Liver (tissue), 9 donors: ENCODE data around the gene ACTRT2. TPM values are rescaled to one million over a fixed set of nuclear protein-coding genes. Genes with fewer than 3 reads are reported as not detected.

Experiments
- DNase-seq: peaks from one replicate; pipeline ENCODE4 v3.0.0-alpha.2; 2017; ENCODE audit warnings: low spot score
- H3K27ac ChIP-seq, 2 donors: one replicate each; pipeline ENCODE4 v1.7.0; 2013; ENCODE audit warnings: inconsistent platforms in 2 of 2, low read length in 2 of 2, control low read depth in 1 of 2, low read depth in 1 of 2, mild to moderate bottlenecking in 1 of 2
- H3K27me3 ChIP-seq, 4 donors: one replicate each; pipeline versions ENCODE4 v1.6.1 to v1.7.0; 2013; ENCODE audit warnings: low read length in 3 of 4, inconsistent platforms in 1 of 4, mild to moderate bottlenecking in 1 of 4, moderate library complexity in 1 of 4; ENCODE audit not compliant: control insufficient read depth in 4 of 4, insufficient read depth in 4 of 4
- H3K36me3 ChIP-seq, 4 donors: one replicate each; pipeline versions ENCODE4 v1.6.1 to v1.7.0; 2013; ENCODE audit warnings: low read length in 3 of 4, mild to moderate bottlenecking in 3 of 4, low read depth in 1 of 4, moderate library complexity in 1 of 4; ENCODE audit not compliant: control insufficient read depth in 4 of 4, insufficient read depth in 3 of 4
- H3K4me1 ChIP-seq, 4 donors: one replicate each; pipeline versions ENCODE4 v1.6.1 to v1.7.0; 2013; ENCODE audit warnings: low read length in 3 of 4, mild to moderate bottlenecking in 3 of 4, moderate library complexity in 1 of 4; ENCODE audit not compliant: control insufficient read depth in 4 of 4, insufficient read depth in 4 of 4
- H3K4me3 ChIP-seq, 3 donors: one replicate each; pipeline versions ENCODE4 v1.6.1 to v1.7.0; 2013; ENCODE audit warnings: low read length in 3 of 3, control low read depth in 1 of 3, low read depth in 1 of 3, mild to moderate bottlenecking in 1 of 3
- H3K9ac ChIP-seq, 2 donors: one replicate each; pipeline ENCODE4 v1.7.0; 2013; ENCODE audit warnings: low read length in 2 of 2, mild to moderate bottlenecking in 2 of 2, moderate library complexity in 2 of 2, control low read depth in 1 of 2, low read depth in 1 of 2
- H3K9me3 ChIP-seq, 4 donors: one replicate each; pipeline versions ENCODE4 v1.6.1 to v1.7.0; 2013; ENCODE audit warnings: low read length in 3 of 4; ENCODE audit not compliant: control insufficient read depth in 4 of 4
- EGR1 ChIP-seq, 2 donors: IDR thresholded peaks; 2 replicates each; pipeline ENCODE4 v1.6.1; 2016 to 2018; ENCODE audit warnings: antibody characterized with exemption in 2 of 2, low read depth in 2 of 2
- FOXA1 ChIP-seq: IDR thresholded peaks from 2 replicates; pipeline ENCODE4 v1.6.1; 2016; ENCODE audit warnings: antibody characterized with exemption
- FOXA2 ChIP-seq: IDR thresholded peaks from 2 replicates; pipeline ENCODE4 v1.6.1; 2016; ENCODE audit warnings: antibody characterized with exemption
- GABPA ChIP-seq, 2 donors: IDR thresholded peaks in 1 of 2; conservative IDR thresholded peaks in 1 of 2; 2 replicates each; pipeline ENCODE4 v1.6.1; 2016; ENCODE audit warnings: antibody characterized with exemption in 2 of 2, mild to moderate bottlenecking in 1 of 2, moderate library complexity in 1 of 2
- HNF4A ChIP-seq, 2 donors: conservative IDR thresholded peaks; 2 replicates each; pipeline ENCODE4 v1.6.1; 2016; ENCODE audit warnings: antibody characterized with exemption in 2 of 2, mild to moderate bottlenecking in 2 of 2
- HNF4G ChIP-seq: IDR thresholded peaks from 2 replicates; pipeline ENCODE4 v1.6.1; 2016; ENCODE audit warnings: antibody characterized with exemption
- JUND ChIP-seq, 2 donors: IDR thresholded peaks; 2 replicates each; pipeline ENCODE4 v1.6.1; 2016; ENCODE audit warnings: antibody characterized with exemption in 2 of 2
- NR2F2 ChIP-seq: IDR thresholded peaks from 2 replicates; pipeline ENCODE4 v1.6.1; 2016; ENCODE audit warnings: antibody characterized with exemption
- RAD21 ChIP-seq, 2 donors: IDR thresholded peaks; 2 replicates each; pipeline ENCODE4 v1.6.1; 2016; ENCODE audit warnings: antibody characterized with exemption in 2 of 2, mild to moderate bottlenecking in 2 of 2
- RXRA ChIP-seq, 2 donors: IDR thresholded peaks; 2 replicates each; pipeline ENCODE4 v1.6.1; 2017 to 2018; ENCODE audit warnings: antibody characterized with exemption in 2 of 2, mild to moderate bottlenecking in 1 of 2
- SP1 ChIP-seq: IDR thresholded peaks from 2 replicates; pipeline ENCODE4 v1.6.1; 2018; ENCODE audit warnings: antibody characterized with exemption, mild to moderate bottlenecking
- TAF1 ChIP-seq: conservative IDR thresholded peaks from 2 replicates; pipeline ENCODE4 v1.6.1; 2016; ENCODE audit warnings: antibody characterized with exemption, mild to moderate bottlenecking
- YY1 ChIP-seq: IDR thresholded peaks from 2 replicates; pipeline ENCODE4 v1.6.1; 2016; ENCODE audit warnings: antibody characterized with exemption, mild to moderate bottlenecking
- WGBS: extraction: QIAGEN DNeasy Blood & Tissue Kit; methylation state at CpG from one replicate; pipeline ENCODE4 v1.1.7; 2013; 5-methylcytosine and 5-hydroxymethylcytosine counted together
- polyA plus RNA-seq, 2 donors: library from polyadenylated mRNA; stranded (reverse) in 1 of 2; unstranded in 1 of 2; fragments of 200-250 nt in 1 of 2; fragments of >200 nt in 1 of 2; fragmentation: Nextera tagmentation in 1 of 2; extraction: Ambion mirVana in 1 of 2; gene quantifications; one replicate each; pipeline versions ENCODE4 v1.2.1 to v1.2.3, GENCODE V29; 2013 to 2015
- total RNA-seq, 2 donors: library from RNA; depleted of rRNA; stranded (reverse); fragments of >200 nt; gene quantifications; one replicate each; pipeline ENCODE4 v1.2.3, GENCODE V29; 2014
- TF ChIP-seq, protein P1 (sequence below): IDR thresholded peaks from 2 replicates; pipeline ENCODE4 v1.6.1; 2016; ENCODE audit warnings: antibody characterized with exemption
- TF ChIP-seq, protein P2 (sequence below): IDR thresholded peaks from 2 replicates; pipeline ENCODE4 v1.6.1; 2016; ENCODE audit warnings: antibody characterized with exemption
- TF ChIP-seq, protein P3 (sequence below): IDR thresholded peaks from 2 replicates; pipeline ENCODE4 v1.6.1; 2016; ENCODE audit warnings: antibody characterized with exemption, mild to moderate bottlenecking
- TF ChIP-seq, protein P4 (sequence below): IDR thresholded peaks from 2 replicates; pipeline ENCODE4 v1.6.1; 2016; ENCODE audit warnings: antibody characterized with exemption
- TF ChIP-seq, protein P5 (sequence below): fragments of 150-350 bp; IDR thresholded peaks from 2 replicates; pipeline ENCODE4 v1.5.1; 2017; ENCODE audit warnings: improper control_type of control experiment, low read depth, low read length; ENCODE audit not compliant: missing input control
- donor health status: healthy.
- donor health status: healthy.
- donor health status: healthy.
- donor health status: healthy.
- donor health status: healthy.

ACTRT2 gene
- total and polyA plus RNA-seq, 4 donors: not detected

DNA sequence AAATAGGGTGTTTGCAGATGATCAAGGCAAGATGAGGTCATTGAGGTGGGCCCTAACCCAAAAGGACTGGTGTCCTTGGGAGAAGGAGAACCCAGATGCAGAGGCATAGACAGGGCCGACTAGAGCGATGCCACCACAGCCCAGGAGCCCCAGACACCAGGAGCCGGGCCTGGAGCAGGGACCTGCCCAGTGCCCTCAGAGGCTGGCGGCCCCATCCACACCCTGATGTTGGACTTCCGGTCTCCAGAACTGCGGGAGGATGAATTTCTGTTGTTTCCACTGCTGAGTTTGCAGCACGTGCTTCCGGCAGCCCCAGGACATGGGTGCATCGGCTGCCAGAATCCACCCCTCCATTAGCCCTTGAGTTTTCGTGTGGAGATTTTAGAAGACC, 7.2 kb upstream of the ACTRT2 start:
- H3K27ac ChIP-seq: no peak overlapping the region
- no peak overlapping the region for H3K9ac ChIP-seq
- TF ChIP-seq RAD21 (IDR thresholded peaks at IDR 0.05): no peak
- no peak for TF ChIP-seq JUND (IDR thresholded peaks at IDR 0.05)
- no peak for TF ChIP-seq HNF4A (conservative IDR thresholded peaks at IDR 0.05)
- TF ChIP-seq, protein P1, sequence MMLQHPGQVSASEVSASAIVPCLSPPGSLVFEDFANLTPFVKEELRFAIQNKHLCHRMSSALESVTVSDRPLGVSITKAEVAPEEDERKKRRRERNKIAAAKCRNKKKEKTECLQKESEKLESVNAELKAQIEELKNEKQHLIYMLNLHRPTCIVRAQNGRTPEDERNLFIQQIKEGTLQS: no peak
- TF ChIP-seq, protein P2, sequence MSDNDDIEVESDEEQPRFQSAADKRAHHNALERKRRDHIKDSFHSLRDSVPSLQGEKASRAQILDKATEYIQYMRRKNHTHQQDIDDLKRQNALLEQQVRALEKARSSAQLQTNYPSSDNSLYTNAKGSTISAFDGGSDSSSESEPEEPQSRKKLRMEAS: no peak
- TF ChIP-seq RXRA (IDR thresholded peaks at IDR 0.05): no peak
- TF ChIP-seq FOXA2: no peak
- no peak for TF ChIP-seq FOXA1
- TF ChIP-seq, protein P3, sequence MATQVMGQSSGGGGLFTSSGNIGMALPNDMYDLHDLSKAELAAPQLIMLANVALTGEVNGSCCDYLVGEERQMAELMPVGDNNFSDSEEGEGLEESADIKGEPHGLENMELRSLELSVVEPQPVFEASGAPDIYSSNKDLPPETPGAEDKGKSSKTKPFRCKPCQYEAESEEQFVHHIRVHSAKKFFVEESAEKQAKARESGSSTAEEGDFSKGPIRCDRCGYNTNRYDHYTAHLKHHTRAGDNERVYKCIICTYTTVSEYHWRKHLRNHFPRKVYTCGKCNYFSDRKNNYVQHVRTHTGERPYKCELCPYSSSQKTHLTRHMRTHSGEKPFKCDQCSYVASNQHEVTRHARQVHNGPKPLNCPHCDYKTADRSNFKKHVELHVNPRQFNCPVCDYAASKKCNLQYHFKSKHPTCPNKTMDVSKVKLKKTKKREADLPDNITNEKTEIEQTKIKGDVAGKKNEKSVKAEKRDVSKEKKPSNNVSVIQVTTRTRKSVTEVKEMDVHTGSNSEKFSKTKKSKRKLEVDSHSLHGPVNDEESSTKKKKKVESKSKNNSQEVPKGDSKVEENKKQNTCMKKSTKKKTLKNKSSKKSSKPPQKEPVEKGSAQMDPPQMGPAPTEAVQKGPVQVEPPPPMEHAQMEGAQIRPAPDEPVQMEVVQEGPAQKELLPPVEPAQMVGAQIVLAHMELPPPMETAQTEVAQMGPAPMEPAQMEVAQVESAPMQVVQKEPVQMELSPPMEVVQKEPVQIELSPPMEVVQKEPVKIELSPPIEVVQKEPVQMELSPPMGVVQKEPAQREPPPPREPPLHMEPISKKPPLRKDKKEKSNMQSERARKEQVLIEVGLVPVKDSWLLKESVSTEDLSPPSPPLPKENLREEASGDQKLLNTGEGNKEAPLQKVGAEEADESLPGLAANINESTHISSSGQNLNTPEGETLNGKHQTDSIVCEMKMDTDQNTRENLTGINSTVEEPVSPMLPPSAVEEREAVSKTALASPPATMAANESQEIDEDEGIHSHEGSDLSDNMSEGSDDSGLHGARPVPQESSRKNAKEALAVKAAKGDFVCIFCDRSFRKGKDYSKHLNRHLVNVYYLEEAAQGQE: no peak
- TF ChIP-seq, protein P4, sequence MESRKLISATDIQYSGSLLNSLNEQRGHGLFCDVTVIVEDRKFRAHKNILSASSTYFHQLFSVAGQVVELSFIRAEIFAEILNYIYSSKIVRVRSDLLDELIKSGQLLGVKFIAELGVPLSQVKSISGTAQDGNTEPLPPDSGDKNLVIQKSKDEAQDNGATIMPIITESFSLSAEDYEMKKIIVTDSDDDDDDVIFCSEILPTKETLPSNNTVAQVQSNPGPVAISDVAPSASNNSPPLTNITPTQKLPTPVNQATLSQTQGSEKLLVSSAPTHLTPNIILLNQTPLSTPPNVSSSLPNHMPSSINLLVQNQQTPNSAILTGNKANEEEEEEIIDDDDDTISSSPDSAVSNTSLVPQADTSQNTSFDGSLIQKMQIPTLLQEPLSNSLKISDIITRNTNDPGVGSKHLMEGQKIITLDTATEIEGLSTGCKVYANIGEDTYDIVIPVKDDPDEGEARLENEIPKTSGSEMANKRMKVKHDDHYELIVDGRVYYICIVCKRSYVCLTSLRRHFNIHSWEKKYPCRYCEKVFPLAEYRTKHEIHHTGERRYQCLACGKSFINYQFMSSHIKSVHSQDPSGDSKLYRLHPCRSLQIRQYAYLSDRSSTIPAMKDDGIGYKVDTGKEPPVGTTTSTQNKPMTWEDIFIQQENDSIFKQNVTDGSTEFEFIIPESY: no peak
- no peak for TF ChIP-seq SP1
- no peak for TF ChIP-seq TAF1
- TF ChIP-seq EGR1 (IDR thresholded peaks at IDR 0.05; ENCODE audit: low read depth in 2 of 2): no peak
- TF ChIP-seq, protein P5, sequence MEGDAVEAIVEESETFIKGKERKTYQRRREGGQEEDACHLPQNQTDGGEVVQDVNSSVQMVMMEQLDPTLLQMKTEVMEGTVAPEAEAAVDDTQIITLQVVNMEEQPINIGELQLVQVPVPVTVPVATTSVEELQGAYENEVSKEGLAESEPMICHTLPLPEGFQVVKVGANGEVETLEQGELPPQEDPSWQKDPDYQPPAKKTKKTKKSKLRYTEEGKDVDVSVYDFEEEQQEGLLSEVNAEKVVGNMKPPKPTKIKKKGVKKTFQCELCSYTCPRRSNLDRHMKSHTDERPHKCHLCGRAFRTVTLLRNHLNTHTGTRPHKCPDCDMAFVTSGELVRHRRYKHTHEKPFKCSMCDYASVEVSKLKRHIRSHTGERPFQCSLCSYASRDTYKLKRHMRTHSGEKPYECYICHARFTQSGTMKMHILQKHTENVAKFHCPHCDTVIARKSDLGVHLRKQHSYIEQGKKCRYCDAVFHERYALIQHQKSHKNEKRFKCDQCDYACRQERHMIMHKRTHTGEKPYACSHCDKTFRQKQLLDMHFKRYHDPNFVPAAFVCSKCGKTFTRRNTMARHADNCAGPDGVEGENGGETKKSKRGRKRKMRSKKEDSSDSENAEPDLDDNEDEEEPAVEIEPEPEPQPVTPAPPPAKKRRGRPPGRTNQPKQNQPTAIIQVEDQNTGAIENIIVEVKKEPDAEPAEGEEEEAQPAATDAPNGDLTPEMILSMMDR: no peak
- no peak for TF ChIP-seq GABPA (IDR thresholded peaks at IDR 0.05 in 1 of 2, conservative IDR thresholded peaks at IDR 0.05 in 1 of 2)
- TF ChIP-seq HNF4G: no peak
- TF ChIP-seq YY1: no peak
- no peak for TF ChIP-seq NR2F2
- no peak overlapping the region for H3K4me3 ChIP-seq
- 69% methylated on average over 10 of the region's 10 CpGs for WGBS
- peaks cover 0 to 18% (median 3%) of the 10 kb centered on the region in 4 donors for H3K27me3 ChIP-seq
- no peaks in the 10 kb centered on the region for H3K36me3 ChIP-seq
- peaks cover 0 to 3% (median 2%) of the 10 kb centered on the region in 4 donors for H3K9me3 ChIP-seq
- no peaks in the 10 kb centered on the region for H3K4me1 ChIP-seq
- DNase-seq: no peak
